Measurements from ENCODE around the gene PKN1. TPM values are rescaled to one million over a fixed set of nuclear protein-coding genes. Genes with fewer than 3 reads are reported as not detected.

Gene PKN1
- total and polyA plus RNA-seq, 2 donors (not counting 1 experiment from before 2014, with no cell fraction given) = 114 to 171 TPM

- Histone ChIP-seq H3K79me2 (ENCODE audit: control insufficient read depth, insufficient read depth, low read length) (peaks cover 13% of the 10 kb centered on the region), H3K4me2 (replicated peaks; ENCODE audit: low read depth, low read length, poor library complexity, severe bottlenecking) (peak overlapping the region; percentile 63), H3K27me3 (replicated peaks in 1 of 4; ENCODE audit: control extremely low read depth in 1 of 4, control insufficient read depth in 3 of 4, insufficient read depth in 4 of 4, low read length in 3 of 4) (no peaks in the 10 kb centered on the region), H4K20me1 (ENCODE audit: control insufficient read depth, insufficient read depth, low read length, poor library complexity, severe bottlenecking) (peaks cover 56% of the 10 kb centered on the region), H3K9me3 (ENCODE audit: control extremely low read depth in 1 of 3, control insufficient read depth in 2 of 3, insufficient read depth in 1 of 3, low read length in 2 of 3) (peaks cover 0 to 5% (median 0%) of the 10 kb centered on the region in 3 donors), H3K9ac (ENCODE audit: low read length) (no peak overlapping the region), H3K36me3 (replicated peaks in 1 of 2; ENCODE audit: control extremely low read depth in 1 of 2, control insufficient read depth in 1 of 2, extremely low read depth in 1 of 2, insufficient read depth in 2 of 2, low read length in 1 of 2) (peaks cover 2 to 89% of the 10 kb centered on the region in 2 experiments), H3K4me3 (ENCODE audit: control extremely low read depth in 1 of 5, extremely low read depth in 1 of 5, insufficient read depth in 1 of 5, low read depth in 2 of 5, low read length in 4 of 5) (no peak overlapping the region), H3K4me1 (ENCODE audit: control insufficient read depth in 2 of 2, insufficient read depth in 2 of 2, low read length in 2 of 2) (peaks cover 0 to 27% of the 10 kb centered on the region in 2 donors), H2AFZ (ENCODE audit: insufficient read depth, low read depth, low read length, poor library complexity, severe bottlenecking) (no peak overlapping the region), H3K27ac (ENCODE audit: low read length in 2 of 2) (no peak overlapping the region)
- Mint-ChIP-seq H3K4me1 (peaks cover 38% of the 10 kb centered on the region), H3K27ac (peak overlapping the region; percentile 53), H3K9me3 (ENCODE audit: insufficient read depth) (no peaks in the 10 kb centered on the region), H3K4me3 (no peak overlapping the region), H3K27me3 (no peaks in the 10 kb centered on the region)
- DNase-seq (peak; percentile 46), ATAC-seq (ENCODE audit: low read depth) (no peak)
- intact Hi-C loops (cut with micrococcal nuclease) = loop anchor here (1.0 to 2.0 kb wide), 6 partner anchors 12 to 270 kb away; partner anchors contain the start of genes ASF1B and DDX39A
- WGBS (ENCODE audit: insufficient coverage) = 94% methylated on average over 26 of the region's 27 CpGs
- TF ChIP-seq EZH2 (IDR thresholded peaks at IDR 0.05; ENCODE audit: borderline replicate concordance, insufficient read depth, low read depth, low read length, poor library complexity, severe bottlenecking) = no peak
- TF ChIP-seq, protein P1, sequence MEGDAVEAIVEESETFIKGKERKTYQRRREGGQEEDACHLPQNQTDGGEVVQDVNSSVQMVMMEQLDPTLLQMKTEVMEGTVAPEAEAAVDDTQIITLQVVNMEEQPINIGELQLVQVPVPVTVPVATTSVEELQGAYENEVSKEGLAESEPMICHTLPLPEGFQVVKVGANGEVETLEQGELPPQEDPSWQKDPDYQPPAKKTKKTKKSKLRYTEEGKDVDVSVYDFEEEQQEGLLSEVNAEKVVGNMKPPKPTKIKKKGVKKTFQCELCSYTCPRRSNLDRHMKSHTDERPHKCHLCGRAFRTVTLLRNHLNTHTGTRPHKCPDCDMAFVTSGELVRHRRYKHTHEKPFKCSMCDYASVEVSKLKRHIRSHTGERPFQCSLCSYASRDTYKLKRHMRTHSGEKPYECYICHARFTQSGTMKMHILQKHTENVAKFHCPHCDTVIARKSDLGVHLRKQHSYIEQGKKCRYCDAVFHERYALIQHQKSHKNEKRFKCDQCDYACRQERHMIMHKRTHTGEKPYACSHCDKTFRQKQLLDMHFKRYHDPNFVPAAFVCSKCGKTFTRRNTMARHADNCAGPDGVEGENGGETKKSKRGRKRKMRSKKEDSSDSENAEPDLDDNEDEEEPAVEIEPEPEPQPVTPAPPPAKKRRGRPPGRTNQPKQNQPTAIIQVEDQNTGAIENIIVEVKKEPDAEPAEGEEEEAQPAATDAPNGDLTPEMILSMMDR (IDR thresholded peaks at IDR 0.05) = no peak
- CTCF ChIA-PET = interaction anchor here (0.6 to 8.9 kb wide), 20 partner anchors 9 to 270 kb away, joined by 3 to 213 read pairs (median 6); partner anchors contain the start of genes ADGRE5, ASF1B and PKN1
- POLR2A ChIA-PET = interaction anchor here (0.6 to 2.1 kb wide), 10 partner anchors 10 to 59 kb away, joined by 3 to 17 read pairs (median 5); partner anchors contain the start of gene ADGRE5
Observed at GRCh38 chr19:14406645-14407401, 26.3 kb upstream of the PKN1 start.

Data from B cell (primary cell).